Brain microvascular endothelial cell (primary cell): ENCODE data around the gene INPP5B.

ENCODE experiments used
- DNase-seq: peaks from one replicate; pipeline ENCODE4 v3.0.0-alpha.2; 2020
- H3K27ac ChIP-seq: fragments of 250-450 bp; sonication (Bioruptor Pico); 2 replicates; pipeline ENCODE4 v1.5.1; 2020; ENCODE audit warnings: mild to moderate bottlenecking, moderate library complexity
- H3K27me3 ChIP-seq: fragments of 250-450 bp; sonication (Bioruptor Pico); replicated peaks from 2 replicates; pipeline ENCODE4 v1.5.1; 2020; ENCODE audit warnings: mild to moderate bottlenecking
- H3K36me3 ChIP-seq: fragments of 250-450 bp; sonication (Bioruptor Pico); replicated peaks from 2 replicates; pipeline ENCODE4 v1.5.1; 2020; ENCODE audit warnings: mild to moderate bottlenecking
- H3K4me3 ChIP-seq: 2 replicates; pipeline ENCODE4 v1.5.1; 2011; ENCODE audit warnings: low read depth, mild to moderate bottlenecking, control low read depth, low read length, moderate library complexity
- CTCF ChIP-seq: IDR thresholded peaks from 2 replicates; pipeline ENCODE4 v1.5.1; 2011; ENCODE audit warnings: low read depth, mild to moderate bottlenecking, moderate library complexity, low read length, control low read depth, inconsistent platforms; ENCODE audit errors: missing control alignments
- in situ Hi-C: cut with HindIII; loops from 2 replicates; pipeline ENCODE4 v1.10.0; 2017; ENCODE audit warnings: low sequenced_read_pairs, low pct_ligation_motif_present

Gene INPP5B

GRCh38 chr1:37925316-37925715 is 21.5 kb downstream of the INPP5B start:
- no peaks in the 10 kb centered on the region for H3K27me3 ChIP-seq
- in situ Hi-C loops: no loop called here
- no peak overlapping the region for H3K27ac ChIP-seq
- no peak for TF ChIP-seq CTCF
- no peak for DNase-seq
- no peak overlapping the region for H3K4me3 ChIP-seq
- H3K36me3 ChIP-seq: no peaks in the 10 kb centered on the region

- no peak for TF ChIP-seq CTCF
- no peaks in the 10 kb centered on the region for H3K27me3 ChIP-seq
- in situ Hi-C loops: no loop called here
- DNase-seq: no peak
- H3K27ac ChIP-seq: no peak overlapping the region
- no peaks in the 10 kb centered on the region for H3K36me3 ChIP-seq
- H3K4me3 ChIP-seq: no peak overlapping the region
Observed at GRCh38 chr1:37923551-37923889, 23.3 kb downstream of the INPP5B start.

GRCh38 chr1:37922767-37923550 is 23.9 kb downstream of the INPP5B start:
- no peaks in the 10 kb centered on the region for H3K27me3 ChIP-seq
- H3K4me3 ChIP-seq: no peak overlapping the region
- H3K36me3 ChIP-seq: no peaks in the 10 kb centered on the region
- TF ChIP-seq CTCF: no peak
- H3K27ac ChIP-seq: no peak overlapping the region
- no peak for DNase-seq
- in situ Hi-C loops: no loop called here

GRCh38 chr1:37919277-37919676 is 27.6 kb downstream of the INPP5B start:
- no peak overlapping the region for H3K4me3 ChIP-seq
- in situ Hi-C loops: no loop called here
- peak; percentile 78 for TF ChIP-seq CTCF
- peak; percentile 34 for DNase-seq
- H3K27ac ChIP-seq: no peak overlapping the region
- no peaks in the 10 kb centered on the region for H3K27me3 ChIP-seq
- H3K36me3 ChIP-seq: peaks cover 2% of the 10 kb centered on the region

GRCh38 chr1:37915476-37916093 is 31.3 kb downstream of the INPP5B start:
- Histone ChIP-seq H3K27me3 (no peaks in the 10 kb centered on the region), H3K4me3 (no peak overlapping the region), H3K27ac (no peak overlapping the region), H3K36me3 (peaks cover 2% of the 10 kb centered on the region)
- in situ Hi-C loops: no loop called here
- DNase-seq: no peak
- TF ChIP-seq CTCF: no peak
